GM12864 (cell line): ENCODE results near the gene RPS8.

ENCODE experiments used
- DNase-seq: peaks from one replicate; pipeline ENCODE4 v3.0.0-alpha.2; 2011; ENCODE audit warnings: low read depth
- H3K4me3 ChIP-seq: 2 replicates; pipeline ENCODE4 v1.5.1; 2011; ENCODE audit warnings: mild to moderate bottlenecking, low read depth, low read length, control low read depth
- TF ChIP-seq, protein P1 (sequence below): IDR thresholded peaks from 2 replicates; pipeline ENCODE4 v1.5.1; 2011; ENCODE audit warnings: low read depth, mild to moderate bottlenecking, moderate library complexity, low read length, control low read depth, inconsistent platforms; ENCODE audit errors: missing control alignments

Gene RPS8

DNA sequence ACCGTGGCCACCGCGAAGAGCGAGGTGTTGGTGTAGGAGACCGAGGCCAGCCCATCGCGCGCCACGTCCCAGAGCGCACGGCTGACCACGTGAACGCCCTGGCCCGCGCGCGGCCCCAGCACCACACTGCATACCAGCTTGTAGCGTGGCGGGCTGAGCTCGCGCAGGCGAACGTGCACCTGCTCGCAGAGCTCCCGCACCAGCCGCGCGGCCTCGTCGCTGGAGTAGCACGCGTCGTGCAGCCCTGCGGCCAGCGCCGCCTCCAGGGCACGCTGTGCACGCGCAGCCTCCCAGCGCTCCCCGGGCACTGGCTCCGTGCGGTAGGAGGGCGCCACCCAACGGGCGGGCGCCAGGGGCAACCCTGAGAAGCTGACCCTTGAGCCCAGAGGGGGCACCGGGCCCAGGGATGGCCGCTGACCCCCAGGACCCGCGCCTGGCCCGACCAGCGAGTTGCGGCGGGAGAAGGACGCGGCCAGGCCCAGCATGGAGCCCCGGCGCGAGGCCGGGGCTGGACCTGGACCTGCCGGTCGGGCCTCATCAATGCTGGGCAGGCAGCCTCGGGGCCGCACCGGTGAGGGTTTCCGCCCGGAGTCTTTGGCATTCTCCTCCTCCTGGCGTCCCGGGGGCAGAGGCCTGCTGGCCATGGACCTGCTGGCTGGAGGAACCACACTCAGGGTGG, 30.8 kb downstream of the RPS8 start:
- DNase-seq = no peak
- TF ChIP-seq, protein P1, sequence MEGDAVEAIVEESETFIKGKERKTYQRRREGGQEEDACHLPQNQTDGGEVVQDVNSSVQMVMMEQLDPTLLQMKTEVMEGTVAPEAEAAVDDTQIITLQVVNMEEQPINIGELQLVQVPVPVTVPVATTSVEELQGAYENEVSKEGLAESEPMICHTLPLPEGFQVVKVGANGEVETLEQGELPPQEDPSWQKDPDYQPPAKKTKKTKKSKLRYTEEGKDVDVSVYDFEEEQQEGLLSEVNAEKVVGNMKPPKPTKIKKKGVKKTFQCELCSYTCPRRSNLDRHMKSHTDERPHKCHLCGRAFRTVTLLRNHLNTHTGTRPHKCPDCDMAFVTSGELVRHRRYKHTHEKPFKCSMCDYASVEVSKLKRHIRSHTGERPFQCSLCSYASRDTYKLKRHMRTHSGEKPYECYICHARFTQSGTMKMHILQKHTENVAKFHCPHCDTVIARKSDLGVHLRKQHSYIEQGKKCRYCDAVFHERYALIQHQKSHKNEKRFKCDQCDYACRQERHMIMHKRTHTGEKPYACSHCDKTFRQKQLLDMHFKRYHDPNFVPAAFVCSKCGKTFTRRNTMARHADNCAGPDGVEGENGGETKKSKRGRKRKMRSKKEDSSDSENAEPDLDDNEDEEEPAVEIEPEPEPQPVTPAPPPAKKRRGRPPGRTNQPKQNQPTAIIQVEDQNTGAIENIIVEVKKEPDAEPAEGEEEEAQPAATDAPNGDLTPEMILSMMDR = no peak
- H3K4me3 ChIP-seq = no peak overlapping the region

DNA sequence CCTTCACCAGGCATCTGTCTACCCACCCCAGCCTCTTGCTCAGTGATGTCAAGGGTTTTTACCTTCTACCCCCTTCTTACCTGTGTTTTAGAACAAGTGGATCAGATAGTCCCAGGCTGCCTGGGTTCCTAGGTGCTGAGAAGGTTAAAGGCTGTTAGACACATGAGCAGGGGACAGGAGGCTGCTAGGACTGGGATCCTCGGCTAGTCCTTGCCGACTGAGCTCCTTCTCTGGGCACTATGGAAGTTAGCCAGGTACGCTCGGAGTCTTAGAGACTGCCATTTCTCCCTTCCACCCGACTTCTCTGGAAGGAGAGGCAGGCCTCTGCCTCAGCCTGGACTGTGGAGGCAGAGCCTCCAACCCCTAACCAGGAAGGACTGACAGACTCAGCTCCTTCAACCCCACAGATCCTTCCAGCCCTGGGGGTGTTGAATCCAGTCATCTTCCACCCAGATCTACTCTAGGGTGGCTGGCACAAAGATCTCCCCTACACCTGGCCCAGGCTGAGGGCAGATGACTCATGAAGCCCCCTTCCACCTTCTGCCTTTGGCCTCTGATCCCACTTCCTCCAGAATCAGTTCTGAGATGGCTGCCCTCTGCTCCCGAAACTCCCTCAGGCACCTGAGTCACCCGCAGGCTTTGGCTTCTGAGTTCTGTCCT, 31.5 kb downstream of the RPS8 start, which contains the start of gene DYNLT4:
DYNLT4 (minus strand) TSS at position 648 of the 660 bp plus-strand sequence. CDS start 683 bp downstream, outside the sequence.
- H3K4me3 ChIP-seq = no peak within 1 kb of the TSS
- TF ChIP-seq, protein P1 = no peak
- no peak for DNase-seq

DNA sequence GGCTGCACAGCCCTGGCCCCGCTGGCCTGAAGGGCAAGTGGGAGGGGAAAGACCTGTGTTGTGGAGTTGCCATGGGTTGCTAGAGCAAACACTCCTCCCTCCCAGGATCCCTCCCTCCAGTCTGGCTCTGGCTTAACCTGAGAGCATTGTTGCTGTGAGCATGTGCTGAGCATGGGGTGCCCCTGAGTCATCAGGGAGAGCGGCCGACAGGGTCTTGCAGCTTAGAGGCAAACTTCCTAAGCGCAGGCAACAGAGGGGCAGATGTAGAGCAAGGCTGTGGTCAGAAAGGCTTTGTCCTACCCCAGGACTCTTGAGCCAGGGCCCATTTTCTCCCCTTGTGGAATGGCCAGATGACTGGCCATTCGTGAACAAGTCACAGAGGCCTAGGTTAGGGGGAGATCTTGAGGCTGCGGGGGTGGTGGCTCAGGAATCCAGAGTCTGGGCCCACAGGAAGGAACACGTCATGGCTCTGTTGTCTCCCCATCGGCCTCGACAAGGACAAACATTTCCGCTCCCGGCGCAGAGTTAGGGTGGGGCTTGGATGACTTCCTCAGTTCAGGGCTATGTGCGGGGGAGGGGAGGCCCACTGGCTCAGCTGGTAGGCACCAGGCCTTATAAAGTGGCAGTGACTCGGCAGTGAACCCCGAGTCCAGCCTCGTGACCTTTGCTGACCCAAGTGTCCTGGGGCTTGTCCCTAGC, 32.2 kb downstream of the RPS8 start:
- TF ChIP-seq, protein P1 = no peak
- H3K4me3 ChIP-seq = no peak overlapping the region
- peak; percentile 78 for DNase-seq

DNA sequence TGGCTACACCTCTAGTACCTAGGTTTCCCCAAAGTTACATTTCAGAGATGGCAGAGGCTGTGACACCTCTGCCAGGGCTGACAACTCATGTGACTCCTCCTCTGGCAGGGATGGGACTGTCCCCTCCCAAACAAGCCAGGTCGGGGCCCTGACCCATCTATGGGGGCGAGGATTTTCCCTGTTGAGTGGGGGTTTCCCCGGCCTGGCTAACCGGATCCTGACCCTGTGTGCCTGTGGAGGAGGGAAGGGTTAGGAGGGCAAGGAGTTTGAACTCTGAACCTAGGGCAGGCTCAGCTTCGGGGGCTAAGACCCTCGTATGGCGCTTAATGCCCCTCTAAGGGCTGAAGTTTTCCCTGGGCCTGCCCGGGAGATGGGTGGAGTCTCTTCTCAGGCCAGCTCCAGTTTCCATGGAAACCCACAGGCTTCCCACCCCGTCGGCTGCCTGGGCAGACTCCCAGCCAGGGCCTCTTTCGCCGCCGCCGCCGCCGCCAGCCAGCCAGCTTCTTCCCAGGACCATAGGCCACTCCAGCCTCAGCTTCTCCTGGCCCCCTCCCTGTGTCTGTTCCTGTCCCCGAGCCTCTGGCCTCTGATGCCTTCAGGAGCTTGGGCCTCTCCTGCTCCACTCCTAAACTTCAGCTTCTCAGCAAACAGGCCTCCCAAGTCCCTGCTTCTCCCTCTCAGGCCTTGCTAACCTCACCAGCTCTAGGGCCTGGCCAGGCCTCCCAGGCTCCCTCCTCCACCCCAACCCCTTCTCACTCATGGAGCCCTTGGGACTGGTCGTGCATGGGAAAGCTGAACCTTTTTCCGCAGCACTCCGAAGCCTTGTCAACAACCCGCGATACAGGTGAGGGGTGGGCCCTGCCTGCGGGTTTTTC, 33.0 kb downstream of the RPS8 start, which contains the start of gene BTBD19:
BTBD19 (plus strand) TSS at position 461 of the 875 bp plus-strand sequence; CDS start at position 759, 298 bp downstream.
- TF ChIP-seq, protein P1 = no peak
- no peak for DNase-seq
- no peak within 1 kb of the TSS; the same call in 1 of the 2 replicates for H3K4me3 ChIP-seq

DNA sequence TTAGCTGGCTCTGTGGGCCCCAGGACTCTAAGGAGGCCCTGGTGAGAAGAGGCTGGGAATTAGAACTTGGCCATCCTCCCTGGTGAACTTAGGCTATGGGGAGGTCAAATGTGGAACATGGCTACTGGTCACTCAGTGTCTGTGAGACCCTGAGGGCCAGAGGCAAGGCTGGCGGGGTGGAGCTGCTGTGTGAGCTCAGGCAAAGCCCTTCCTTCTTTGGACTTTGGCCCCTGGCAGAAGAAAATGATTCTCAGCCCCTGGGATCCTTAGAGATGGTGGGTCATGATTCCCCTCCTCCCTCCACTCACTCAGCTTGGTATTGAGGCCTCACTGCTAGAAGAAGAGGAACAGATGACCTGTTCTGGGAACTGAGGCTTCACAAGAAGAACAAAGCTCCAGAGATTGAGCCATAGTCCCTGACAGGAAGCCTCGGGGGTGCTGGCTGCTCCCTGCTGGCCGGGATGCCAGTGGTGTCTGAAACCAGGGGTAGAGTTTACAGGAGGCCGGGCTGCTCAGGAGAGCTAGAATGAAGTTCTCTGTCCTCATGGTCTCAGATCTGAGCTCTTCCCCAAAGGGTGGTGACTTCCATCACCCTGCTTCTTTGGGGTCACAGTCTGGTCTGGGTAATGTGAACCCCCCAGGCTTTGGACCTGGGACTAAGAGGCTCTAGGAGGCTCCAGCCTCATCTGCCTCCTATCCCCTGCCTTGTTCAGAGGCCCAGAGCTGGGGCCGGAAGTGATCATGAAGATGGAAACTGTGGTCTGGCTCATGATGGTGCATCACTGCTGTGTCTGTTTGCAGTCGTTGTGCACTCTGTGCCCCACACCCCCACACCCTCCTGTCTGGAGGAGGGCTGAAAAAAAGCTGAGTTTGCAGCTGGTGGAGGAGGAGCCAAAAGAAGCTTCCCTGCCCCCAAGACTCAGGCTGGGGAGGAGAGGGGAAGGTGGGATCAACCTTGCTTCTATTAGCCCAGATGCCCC, 33.9 kb downstream of the RPS8 start:
- no peak overlapping the region; the same call in 1 of the 2 replicates for H3K4me3 ChIP-seq

More for the DNA sequence above, 33.9 kb downstream of the RPS8 start:
- TF ChIP-seq, protein P1 = no peak
- DNase-seq = peak; percentile 92
